Transverse colon (tissue), 4 donors: ENCODE results near the gene LBHD2. TPM values are rescaled to one million over a fixed set of nuclear protein-coding genes. Genes with fewer than 3 reads are reported as not detected.

Source experiments
- DNase-seq: peaks from one replicate; pipeline ENCODE4 v3.0.0-alpha.2; 2019
- H3K27ac ChIP-seq, 4 donors: fragments of 200-600 bp; sonication (generic); 2 replicates each; pipeline ENCODE4 v1.5.1; 2016 to 2018; ENCODE audit warnings: inconsistent platforms in 4 of 4
- H3K27me3 ChIP-seq: fragments of 200-600 bp; sonication (generic); 2 replicates; pipeline ENCODE4 v1.5.1; 2017; ENCODE audit warnings: inconsistent platforms
- H3K36me3 ChIP-seq, 4 donors: fragments of 200-600 bp; sonication (generic); 2 replicates each; pipeline ENCODE4 v1.5.1; 2017 to 2019; ENCODE audit warnings: inconsistent platforms in 4 of 4
- H3K4me1 ChIP-seq, 4 donors: fragments of 200-600 bp; sonication (generic); 2 replicates each; pipeline ENCODE4 v1.5.1; 2017 to 2020; ENCODE audit warnings: inconsistent platforms in 4 of 4
- H3K4me3 ChIP-seq, 4 donors: fragments of 200-600 bp; sonication (generic); 1 replicate in 1 of 4; 2 replicates in 3 of 4; pipeline versions ENCODE4 v1.5.1 to v1.6.1; 2017 to 2019; ENCODE audit warnings: inconsistent platforms in 4 of 4
- H3K9me3 ChIP-seq, 2 donors: fragments of 200-600 bp; sonication (generic); 2 replicates each; pipeline ENCODE4 v1.5.1; 2017 to 2019; ENCODE audit warnings: inconsistent platforms in 2 of 2
- CTCF ChIP-seq, 5 experiments: fragments of 200-600 bp in 3 of 5; fragments of 450-650 bp in 2 of 5; sonication (generic) in 3 of 5; IDR thresholded peaks; 1 replicate in 2 of 5; 2 replicates in 3 of 5; pipeline ENCODE4 v1.5.1; 2016 to 2017; ENCODE audit warnings: antibody characterized with exemption in 5 of 5, inconsistent platforms in 3 of 5, mild to moderate bottlenecking in 2 of 5, moderate library complexity in 1 of 5
- EP300 ChIP-seq: sonication (generic); formaldehyde crosslinking; IDR thresholded peaks from one replicate; pipeline ENCODE4 v1.6.1; 2017; ENCODE audit warnings: antibody characterized with exemption, low read depth
- POLR2A ChIP-seq: fragments of 450-650 bp; IDR thresholded peaks from one replicate; pipeline ENCODE4 v1.6.1; 2016; ENCODE audit warnings: antibody characterized with exemption, mild to moderate bottlenecking, moderate library complexity
- POLR2AphosphoS5 ChIP-seq, 3 donors: sonication (generic); formaldehyde crosslinking; IDR thresholded peaks; one replicate each; pipeline ENCODE4 v1.6.1; 2016; ENCODE audit warnings: antibody characterized with exemption in 3 of 3
- WGBS, 2 donors: methylation state at CpG; one replicate each; pipeline ENCODE4 v1.1.5; 2018; ENCODE audit warnings: low coverage in 1 of 2; 5-methylcytosine and 5-hydroxymethylcytosine counted together
- in situ Hi-C, 4 donors: fragments of 200-750 bp; cut with MboI; loops; one replicate each; pipeline versions ENCODE4 v1.15.0 to v1.15.1; 2017; ENCODE audit warnings: low sequenced_read_pairs in 3 of 4, low pct_ligation_motif_present in 1 of 4, low pct_unique_long_range_greater_than_20kb in 1 of 4
- intact Hi-C: fragments of 100-400 bp; cut with DNase I; formaldehyde crosslinking; loops from one replicate; pipeline ENCODE4 v1.15.1; 2023; ENCODE audit warnings: low total_unique reads
- total RNA-seq, 4 donors: library from RNA; depleted of rRNA; stranded (reverse); fragments of >200 nt; gene quantifications; one replicate each; pipeline ENCODE4 v1.1.0, GENCODE V29; 2016

The LBHD2 gene
- total RNA-seq, 4 donors from 2014 or later = not detected

DNA sequence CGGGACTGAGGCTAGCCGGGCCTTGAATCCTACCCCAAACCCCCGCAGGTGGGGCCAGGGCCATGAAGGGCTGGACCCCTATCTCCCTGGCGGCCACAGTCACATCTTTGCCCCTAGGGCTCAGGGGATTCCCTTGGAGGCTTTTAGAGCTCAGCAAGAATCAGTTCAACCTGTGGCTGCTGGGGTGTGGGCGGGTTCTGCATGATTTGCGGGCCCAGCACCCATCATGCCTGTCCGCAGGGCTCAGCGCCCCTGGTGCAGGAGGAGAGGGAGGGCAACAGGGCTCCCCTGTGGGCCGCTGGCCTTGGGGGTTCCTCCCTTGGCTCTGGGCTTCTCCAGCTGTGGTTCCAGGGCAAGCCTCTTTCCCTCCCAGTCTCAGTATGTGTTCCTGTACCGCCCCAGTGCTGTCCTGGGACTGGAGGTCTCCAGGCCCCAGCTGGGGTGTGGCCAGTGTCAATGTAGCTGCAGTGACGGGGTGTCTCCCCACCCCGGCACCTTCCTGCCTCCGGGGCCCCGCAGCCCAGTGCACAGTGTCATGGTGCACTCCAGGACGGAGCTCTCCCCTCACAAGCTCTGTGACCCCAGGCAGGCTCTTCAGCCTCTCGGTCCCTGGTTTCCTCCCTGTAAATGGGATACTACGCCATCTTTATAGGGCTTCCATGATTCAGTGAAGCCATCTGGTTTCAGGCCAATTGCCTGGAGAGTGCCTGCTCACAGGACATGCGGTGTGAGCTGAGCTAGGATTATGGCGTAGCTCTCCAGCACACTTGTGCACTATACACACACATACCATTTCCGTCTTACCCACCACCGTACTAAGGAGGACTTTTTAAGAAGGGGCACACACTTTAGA lies 9.9 kb upstream of the LBHD2 start:
- TF ChIP-seq CTCF (IDR thresholded peaks at IDR 0.05) (no peak), POLR2AphosphoS5 (IDR thresholded peaks at IDR 0.05) (no peak)
- H3K4me3 ChIP-seq = no peak overlapping the region
- intact Hi-C loops (no loop called here), in situ Hi-C loops (no loop called here)
- H3K36me3 ChIP-seq = no peaks in the 10 kb centered on the region
- no peaks in the 10 kb centered on the region for H3K27me3 ChIP-seq
- peaks cover 18 to 43% (median 29%) of the 10 kb centered on the region in 4 donors for H3K4me1 ChIP-seq
- DNase-seq = no peak
- peak overlapping the region in 3 of 4 donors; percentile 37 to 65 (median 58) for H3K27ac ChIP-seq
- no peaks in the 10 kb centered on the region for H3K9me3 ChIP-seq
- 59 to 68% methylated on average over 5 to 21 of the region's 21 CpGs for WGBS, 2 donors

DNA sequence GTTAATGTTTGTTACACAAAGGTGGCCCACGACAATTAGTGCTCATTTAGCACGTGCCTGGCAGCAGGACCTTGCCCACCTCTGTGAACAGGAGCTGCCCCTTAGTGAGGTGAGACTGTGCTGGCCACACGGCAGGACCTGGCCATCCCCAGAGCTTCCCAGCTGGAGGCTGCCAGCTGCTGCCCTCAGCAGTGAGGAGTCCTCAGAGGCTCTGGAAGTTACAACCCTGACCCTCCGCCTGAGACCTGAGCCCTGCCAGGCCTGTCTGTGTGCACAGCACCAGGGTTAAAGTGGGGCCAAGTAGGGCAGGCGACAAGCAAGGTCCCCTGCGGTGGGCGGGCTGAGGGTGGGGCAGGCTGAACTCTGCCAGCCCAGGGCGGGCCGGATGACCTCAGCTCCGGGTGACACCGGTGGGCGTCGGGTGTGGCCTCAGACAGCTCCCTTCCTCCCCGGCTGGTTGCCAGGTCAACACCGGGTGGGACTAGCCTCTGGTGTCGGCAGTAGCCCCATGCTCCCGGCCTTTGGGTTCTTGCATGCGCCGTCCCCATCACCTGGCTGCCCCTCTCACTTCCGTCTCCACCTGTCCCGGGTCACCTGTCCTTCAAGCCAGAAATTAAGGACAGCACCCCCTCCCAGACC lies 9.2 kb upstream of the LBHD2 start:
- 19% methylated on average over 20 of the region's 21 CpGs; no CpG with 5 or more reads in 1 of the 2 donors for WGBS, 2 donors
- H3K27ac ChIP-seq = peak overlapping the region; percentile 37 to 65 (median 51)
- no peaks in the 10 kb centered on the region for H3K36me3 ChIP-seq
- in situ Hi-C loops = loop anchor here in 1 of 4 donors (25.0 kb wide), 1 partner anchor 212 kb away; no protein-coding TSS in a partner anchor
- no peaks in the 10 kb centered on the region for H3K27me3 ChIP-seq
- intact Hi-C loops = no loop called here
- H3K4me3 ChIP-seq = peak overlapping the region in 3 of 4 donors; percentile 15 to 49 (median 36)
- DNase-seq = peak; percentile 77
- peaks cover 18 to 43% (median 29%) of the 10 kb centered on the region in 4 donors for H3K4me1 ChIP-seq
- TF ChIP-seq CTCF (IDR thresholded peaks at IDR 0.05) (no peak), POLR2A (no peak), EP300 (no peak), POLR2AphosphoS5 (IDR thresholded peaks at IDR 0.05) (no peak)
- no peaks in the 10 kb centered on the region for H3K9me3 ChIP-seq

DNA sequence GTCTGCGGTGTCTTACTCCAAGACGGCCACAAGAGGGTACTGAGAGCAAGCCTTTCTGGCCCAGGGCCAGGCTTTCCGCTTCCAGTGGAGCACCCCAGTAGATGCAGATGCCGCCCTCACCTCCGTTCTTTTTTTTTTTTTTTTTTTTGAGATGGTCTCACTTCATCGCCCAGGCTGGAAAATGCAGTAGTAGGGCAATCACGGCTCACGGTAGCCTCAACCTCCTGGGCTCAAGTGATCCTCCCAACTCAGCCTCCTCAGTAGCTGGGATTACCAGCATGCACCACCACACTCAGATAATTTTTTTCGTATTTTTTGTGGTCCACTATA lies 5.6 kb upstream of the LBHD2 start:
- Histone ChIP-seq H3K36me3 (no peaks in the 10 kb centered on the region), H3K27me3 (no peaks in the 10 kb centered on the region), H3K9me3 (no peaks in the 10 kb centered on the region), H3K27ac (no peak overlapping the region), H3K4me3 (no peak overlapping the region), H3K4me1 (peaks cover 9 to 20% (median 12%) of the 10 kb centered on the region in 4 donors)
- TF ChIP-seq POLR2A (no peak), EP300 (no peak), CTCF (IDR thresholded peaks at IDR 0.05) (peak; percentile 72 to 92 (median 78)), POLR2AphosphoS5 (IDR thresholded peaks at IDR 0.05) (peak in 2 of 3 donors; percentile 40 to 60)
- peak; percentile 85 for DNase-seq
- intact Hi-C loops = no loop called here
- in situ Hi-C loops = loop anchor here in 1 of 4 donors (25.0 kb wide), 1 partner anchor 209 kb away; no protein-coding TSS in a partner anchor
- WGBS, 2 donors = 13 to 21% methylated on average over 5 to 9 of the region's 9 CpGs

DNA sequence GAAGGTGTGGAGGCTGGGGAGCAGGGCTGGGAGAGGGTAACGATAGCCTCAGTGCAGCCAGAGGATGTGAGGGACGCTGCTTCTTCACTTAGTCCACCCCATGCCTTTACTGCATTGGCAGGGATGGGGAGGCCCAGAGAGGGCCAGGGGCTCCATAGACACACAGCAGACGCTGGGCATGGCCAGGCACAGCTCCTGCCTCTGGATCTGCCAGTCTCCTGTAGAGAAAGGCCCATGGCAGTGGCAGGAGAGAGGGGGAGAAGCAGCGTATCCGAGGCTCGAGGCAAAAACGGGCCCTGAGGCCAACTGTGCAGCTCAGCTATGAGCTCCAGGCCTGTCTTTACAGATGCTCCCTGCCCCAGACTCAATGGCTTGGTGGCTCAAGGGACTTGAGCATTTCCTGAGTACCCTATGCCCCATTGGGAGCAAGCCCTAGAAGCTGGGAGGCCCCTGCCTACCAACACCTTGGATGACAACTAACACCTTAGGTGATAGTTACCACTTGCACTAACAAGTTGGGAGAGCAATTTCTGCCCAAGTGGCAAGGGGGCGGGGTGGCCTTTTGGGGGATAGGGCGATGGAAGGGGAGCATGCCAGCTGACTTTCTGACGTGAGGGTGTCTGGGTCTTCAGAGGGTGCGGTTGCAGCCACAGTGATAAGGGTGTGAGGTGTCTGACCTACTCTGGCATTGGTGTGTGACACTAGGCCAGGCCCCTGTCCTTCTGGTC lies 5.0 kb upstream of the LBHD2 start:
- intact Hi-C loops (no loop called here), in situ Hi-C loops (loop anchor here in 1 of 4 donors (25.0 kb wide), 1 partner anchor 208 kb away; no protein-coding TSS in a partner anchor)
- Histone ChIP-seq H3K4me3 (no peak overlapping the region), H3K4me1 (peaks cover 9 to 22% (median 14%) of the 10 kb centered on the region in 4 donors), H3K9me3 (no peaks in the 10 kb centered on the region), H3K27ac (no peak overlapping the region), H3K36me3 (no peaks in the 10 kb centered on the region), H3K27me3 (peaks cover 6% of the 10 kb centered on the region)
- DNase-seq = no peak
- no peak for TF ChIP-seq POLR2AphosphoS5 (IDR thresholded peaks at IDR 0.05)
- no peak for TF ChIP-seq POLR2A
- no peak for TF ChIP-seq EP300
- TF ChIP-seq CTCF (IDR thresholded peaks at IDR 0.05) = no peak
- WGBS, 2 donors = 77% methylated on average over 11 of the region's 11 CpGs; no CpG with 5 or more reads in 1 of the 2 donors
